ENCODE data around the gene SLC6A11.

GRCh38 chr3:10974746-10975375 is 158.8 kb downstream of the SLC6A11 start:
- TF ChIP-seq, protein P1, sequence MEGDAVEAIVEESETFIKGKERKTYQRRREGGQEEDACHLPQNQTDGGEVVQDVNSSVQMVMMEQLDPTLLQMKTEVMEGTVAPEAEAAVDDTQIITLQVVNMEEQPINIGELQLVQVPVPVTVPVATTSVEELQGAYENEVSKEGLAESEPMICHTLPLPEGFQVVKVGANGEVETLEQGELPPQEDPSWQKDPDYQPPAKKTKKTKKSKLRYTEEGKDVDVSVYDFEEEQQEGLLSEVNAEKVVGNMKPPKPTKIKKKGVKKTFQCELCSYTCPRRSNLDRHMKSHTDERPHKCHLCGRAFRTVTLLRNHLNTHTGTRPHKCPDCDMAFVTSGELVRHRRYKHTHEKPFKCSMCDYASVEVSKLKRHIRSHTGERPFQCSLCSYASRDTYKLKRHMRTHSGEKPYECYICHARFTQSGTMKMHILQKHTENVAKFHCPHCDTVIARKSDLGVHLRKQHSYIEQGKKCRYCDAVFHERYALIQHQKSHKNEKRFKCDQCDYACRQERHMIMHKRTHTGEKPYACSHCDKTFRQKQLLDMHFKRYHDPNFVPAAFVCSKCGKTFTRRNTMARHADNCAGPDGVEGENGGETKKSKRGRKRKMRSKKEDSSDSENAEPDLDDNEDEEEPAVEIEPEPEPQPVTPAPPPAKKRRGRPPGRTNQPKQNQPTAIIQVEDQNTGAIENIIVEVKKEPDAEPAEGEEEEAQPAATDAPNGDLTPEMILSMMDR (IDR thresholded peaks at IDR 0.05; ENCODE audit: extremely low read depth in 1 of 2, insufficient read depth in 1 of 2, low read depth in 1 of 2, low read length in 2 of 2), result no peak
- no peak for TF ChIP-seq POLR2AphosphoS5 (IDR thresholded peaks at IDR 0.05; ENCODE audit: insufficient read depth, low read depth, low read length)
- no peak for TF ChIP-seq POLR2A (IDR thresholded peaks at IDR 0.05; ENCODE audit: low read depth, low read length)
